HG02763 (cell line): Measurements from ENCODE around the gene MCTS1.
"Not testable (repeated sequence)": the region's sequence is repeated elsewhere in the genome, so short reads cannot be mapped to it uniquely, and the experiment has no call there.

Source experiments
- ATAC-seq: cut with Tn5 transposase; IDR thresholded peaks from one replicate; pipeline ENCODE4 v1.9.1; 2021; ENCODE audit warnings: mild to moderate bottlenecking, moderate library complexity; ENCODE audit not compliant: unreplicated experiment

The MCTS1 gene, protein sequence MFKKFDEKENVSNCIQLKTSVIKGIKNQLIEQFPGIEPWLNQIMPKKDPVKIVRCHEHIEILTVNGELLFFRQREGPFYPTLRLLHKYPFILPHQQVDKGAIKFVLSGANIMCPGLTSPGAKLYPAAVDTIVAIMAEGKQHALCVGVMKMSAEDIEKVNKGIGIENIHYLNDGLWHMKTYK

DNA sequence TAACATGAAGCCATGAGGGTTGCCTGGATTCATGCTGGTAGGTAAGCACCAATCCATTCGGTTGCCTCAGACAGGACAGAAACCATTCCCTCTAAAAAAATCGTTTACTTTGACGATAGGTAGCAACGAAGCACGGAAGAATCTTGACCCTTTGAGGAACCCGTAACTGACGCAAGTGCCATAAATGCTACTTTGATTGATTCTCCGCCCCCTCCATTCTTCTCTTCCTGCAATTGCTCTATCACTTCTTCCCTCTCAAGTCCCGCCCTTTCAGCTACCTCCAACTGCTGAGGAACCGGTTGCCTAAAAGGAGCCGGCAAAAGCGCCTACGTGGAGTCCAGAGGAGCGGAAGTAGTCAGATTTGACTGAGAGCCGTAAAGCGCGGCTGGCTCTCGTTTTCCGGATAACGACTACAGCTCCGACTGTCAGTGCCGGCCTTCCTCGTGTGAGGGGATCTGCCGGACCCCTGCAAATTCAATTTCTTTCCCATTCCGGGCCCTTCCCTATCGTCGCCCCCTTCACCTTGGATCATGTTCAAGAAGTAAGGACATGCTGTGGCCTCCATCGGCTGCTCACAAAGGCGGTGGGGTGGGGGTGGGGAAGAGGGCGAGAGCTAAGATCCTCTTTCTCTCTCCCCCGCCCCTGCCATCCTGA lies at the start of gene MCTS1:
TSS of gene MCTS1 (plus strand) at position 395 of the 654 bp plus-strand sequence. CDS start at position 531, 136 bp downstream.
- ATAC-seq = peak; percentile 88

DNA sequence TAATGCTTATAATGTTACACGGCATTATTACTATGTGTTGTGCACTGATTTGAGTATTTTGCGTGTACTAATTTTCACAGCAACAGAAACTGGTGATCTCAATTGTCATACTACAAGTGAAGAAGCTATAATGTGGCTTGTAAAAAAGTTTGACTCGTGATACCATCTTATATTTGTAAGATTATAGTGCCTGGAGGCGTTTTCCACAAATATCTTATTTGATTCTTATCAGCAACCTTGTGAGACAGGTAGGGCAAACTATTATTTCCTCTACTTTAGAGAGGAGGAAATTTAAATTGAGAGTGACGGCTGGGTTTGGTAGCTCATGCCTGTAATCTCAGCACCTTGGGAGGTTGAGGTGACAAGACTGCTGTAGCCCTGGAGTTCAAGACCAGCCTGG lies 47.6 kb upstream of the MCTS1 start:
- no peak for ATAC-seq

GRCh38 chrX:120559804-120560203 lies 44.1 kb upstream of the MCTS1 start:
- ATAC-seq = no peak

GRCh38 chrX:120560405-120560841 lies 43.5 kb upstream of the MCTS1 start:
- no peak for ATAC-seq

DNA sequence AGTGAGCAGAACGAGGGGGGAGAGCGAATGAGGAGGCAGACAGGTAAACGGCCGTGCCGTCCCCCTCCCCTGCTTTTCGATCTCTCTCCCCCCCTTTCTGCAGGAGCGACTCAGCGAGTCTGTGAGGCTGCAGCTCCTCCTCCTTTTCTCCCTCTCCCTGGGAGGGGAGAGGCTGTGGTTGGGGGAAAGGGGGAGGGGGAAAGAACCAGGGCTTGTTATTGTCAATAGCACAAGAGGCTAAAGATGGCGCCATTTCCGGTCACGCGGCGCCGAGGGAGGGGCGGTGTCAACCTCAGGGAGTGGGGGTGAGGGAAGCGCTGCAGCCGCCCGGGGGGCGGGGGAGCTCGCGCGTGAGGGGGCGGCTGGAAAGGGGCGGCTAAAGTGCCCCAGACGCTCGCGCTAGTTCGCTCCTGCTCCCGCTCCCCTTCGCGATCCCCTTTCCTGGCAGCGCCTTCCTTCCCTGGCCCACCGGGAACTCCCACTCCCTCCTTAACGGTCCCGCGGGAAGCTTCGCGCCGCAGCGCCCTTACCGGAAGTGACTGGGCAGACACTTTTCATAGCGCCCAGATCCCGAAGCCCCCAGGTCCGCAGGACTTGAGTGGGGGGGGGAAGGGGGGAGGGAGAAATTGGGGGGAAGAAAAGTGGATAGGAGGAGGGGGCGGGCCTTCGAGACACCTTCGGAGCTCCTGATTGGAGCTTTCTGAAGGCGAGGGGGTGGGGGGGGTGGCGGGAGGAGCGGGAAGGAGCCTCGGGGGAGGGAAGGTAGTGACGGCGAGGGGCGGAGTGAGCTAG lies 42.9 kb upstream of the MCTS1 start, which contains the start of gene CUL4B:
TSS of gene CUL4B (minus strand) at position 121 of the 792 bp plus-strand sequence. CDS start 324 bp downstream, outside the sequence.
- ATAC-seq = peak; percentile 73

- no peak for ATAC-seq
Observed at GRCh38 chrX:120561634-120562568, 42.0 kb upstream of the MCTS1 start.

- no peak for ATAC-seq
Observed at GRCh38 chrX:120562569-120562926, 41.4 kb upstream of the MCTS1 start.

DNA sequence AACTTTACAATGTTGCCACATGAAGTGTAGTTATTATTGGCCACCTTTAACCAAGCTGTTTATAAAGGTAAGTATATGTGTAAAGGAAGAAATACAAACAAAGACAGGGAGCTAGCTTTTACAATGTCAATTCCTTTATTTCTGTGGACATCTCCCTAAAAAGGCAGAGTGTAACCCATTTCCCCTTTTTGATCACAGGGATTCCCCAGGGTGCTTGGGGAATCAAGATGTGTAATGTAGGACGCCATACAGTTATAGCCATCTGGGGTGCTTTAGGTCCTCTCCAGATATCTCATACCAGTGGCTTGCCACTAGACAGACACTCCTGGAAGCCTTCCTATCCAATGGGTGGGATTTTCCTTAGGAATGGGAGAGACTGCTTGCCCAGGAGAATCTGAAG lies 39.0 kb upstream of the MCTS1 start:
- no peak for ATAC-seq

- no peak for ATAC-seq
Observed at GRCh38 chrX:120566817-120567216, 37.1 kb upstream of the MCTS1 start.

DNA sequence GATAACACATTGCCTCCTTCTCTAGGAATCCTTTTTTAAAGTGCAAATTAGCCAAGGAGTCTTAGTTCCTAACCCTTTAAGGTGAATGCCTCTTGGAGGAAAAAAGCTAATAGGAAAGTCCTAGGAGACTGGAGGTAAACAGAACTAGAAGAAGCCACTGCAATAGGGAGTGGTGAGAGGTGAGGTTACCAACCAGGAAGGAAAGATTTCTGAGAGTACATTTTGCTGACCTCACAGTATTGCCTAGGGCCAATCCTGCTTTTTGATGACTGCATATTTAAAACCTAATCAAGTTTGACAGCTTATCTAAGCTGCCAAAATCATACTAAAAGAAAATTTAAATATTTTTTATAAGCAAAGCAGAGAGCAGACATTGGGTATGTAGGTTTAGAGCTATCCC lies 35.9 kb upstream of the MCTS1 start:
- no peak for ATAC-seq

GRCh38 chrX:120568609-120569008 lies 35.3 kb upstream of the MCTS1 start:
- no peak for ATAC-seq

- no peak for ATAC-seq
Observed at GRCh38 chrX:120570011-120570600, 33.8 kb upstream of the MCTS1 start.

- ATAC-seq = not testable (repeated sequence)
Observed at GRCh38 chrX:120573806-120574205, 30.1 kb upstream of the MCTS1 start.

DNA sequence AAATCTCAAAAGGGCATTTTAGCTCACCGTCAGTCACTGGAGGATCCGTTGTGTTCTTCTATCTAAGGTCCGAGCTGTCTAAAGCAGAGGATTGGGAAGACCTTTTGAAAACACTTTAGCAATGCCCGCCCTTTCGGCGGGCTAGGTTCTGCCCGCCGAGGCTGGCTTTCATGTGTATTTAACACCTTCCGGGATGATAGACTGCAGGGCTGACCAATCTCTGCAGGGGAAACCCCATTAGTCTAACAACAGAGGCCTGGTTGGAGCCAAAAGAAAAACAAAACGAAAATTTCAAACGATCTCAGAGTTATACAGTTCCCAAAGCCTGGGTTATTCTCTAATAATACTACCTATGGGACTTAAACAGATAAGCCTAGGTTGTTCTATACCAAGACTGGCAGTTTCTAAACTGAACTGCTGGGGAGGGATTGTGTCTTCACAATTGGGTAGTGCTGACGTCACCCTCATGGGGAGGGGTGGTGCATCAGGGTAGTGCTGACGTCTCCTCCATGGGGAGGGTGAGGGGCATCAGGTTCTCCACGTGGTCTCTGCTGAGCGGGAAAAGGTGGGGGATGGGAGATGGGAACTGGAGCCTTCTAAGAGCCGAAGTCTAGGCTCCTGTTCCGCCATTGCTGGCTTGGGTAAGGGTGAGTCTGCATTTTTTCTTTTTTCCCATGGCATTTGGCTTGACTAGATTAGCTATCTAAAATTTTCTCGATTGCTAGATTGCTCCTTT lies 28.4 kb upstream of the MCTS1 start:
- no peak for ATAC-seq

GRCh38 chrX:120585702-120586101 lies 18.2 kb upstream of the MCTS1 start:
- ATAC-seq = no peak

DNA sequence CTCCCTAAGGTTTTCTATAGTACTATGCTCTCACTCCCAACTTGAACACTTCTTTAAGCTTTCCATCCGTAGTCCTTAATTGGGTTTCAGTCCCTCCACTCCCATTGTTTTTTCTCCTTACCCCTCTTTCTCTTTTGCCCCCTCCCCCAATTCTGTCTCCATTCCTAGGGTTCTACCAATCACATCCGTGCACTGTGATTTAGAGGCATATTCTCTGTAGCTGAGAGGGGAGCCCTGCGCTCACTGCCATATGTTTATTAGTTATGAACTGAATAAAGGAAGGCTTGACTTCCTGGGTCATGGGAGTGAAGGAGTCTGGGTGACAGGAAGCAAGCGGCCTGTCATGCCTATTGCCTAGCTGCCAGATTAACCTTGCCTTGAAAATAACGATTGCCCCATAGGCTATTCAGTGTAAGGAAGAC lies 471 bp downstream of the MCTS1 start:
- ATAC-seq = peak; percentile 50

- ATAC-seq = no peak
Observed at GRCh38 chrX:120612086-120612485, 8.2 kb downstream of the MCTS1 start.

DNA sequence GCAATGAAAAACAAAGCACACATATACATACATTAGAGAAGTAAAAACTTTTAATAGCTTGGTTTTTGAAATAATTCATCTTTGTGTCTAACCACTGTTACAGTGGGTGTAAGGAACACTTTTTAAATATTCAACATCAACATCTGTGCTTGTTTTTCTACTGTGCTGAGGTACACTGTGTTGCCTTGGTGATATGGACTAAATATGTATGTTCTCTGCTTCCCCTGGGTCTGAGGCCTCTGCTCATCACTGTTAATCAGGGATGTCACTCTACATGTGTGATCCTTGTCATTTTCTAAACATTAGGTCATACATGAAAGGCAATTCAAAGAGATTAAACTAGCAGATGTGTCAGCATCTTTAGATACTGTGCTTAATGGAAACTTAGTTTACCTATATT lies 10.9 kb downstream of the MCTS1 start:
- no peak for ATAC-seq

- no peak for ATAC-seq
Observed at GRCh38 chrX:120617996-120618630, 14.2 kb downstream of the MCTS1 start.
